Inferior parietal cortex (tissue), 1 donor: ENCODE measurements around the gene TDRD6.

ENCODE experiments used
- DNase-seq: peaks from one replicate; pipeline ENCODE4 v3.0.0-alpha.2; 2016; ENCODE audit errors: extremely low spot score

Gene TDRD6

DNA sequence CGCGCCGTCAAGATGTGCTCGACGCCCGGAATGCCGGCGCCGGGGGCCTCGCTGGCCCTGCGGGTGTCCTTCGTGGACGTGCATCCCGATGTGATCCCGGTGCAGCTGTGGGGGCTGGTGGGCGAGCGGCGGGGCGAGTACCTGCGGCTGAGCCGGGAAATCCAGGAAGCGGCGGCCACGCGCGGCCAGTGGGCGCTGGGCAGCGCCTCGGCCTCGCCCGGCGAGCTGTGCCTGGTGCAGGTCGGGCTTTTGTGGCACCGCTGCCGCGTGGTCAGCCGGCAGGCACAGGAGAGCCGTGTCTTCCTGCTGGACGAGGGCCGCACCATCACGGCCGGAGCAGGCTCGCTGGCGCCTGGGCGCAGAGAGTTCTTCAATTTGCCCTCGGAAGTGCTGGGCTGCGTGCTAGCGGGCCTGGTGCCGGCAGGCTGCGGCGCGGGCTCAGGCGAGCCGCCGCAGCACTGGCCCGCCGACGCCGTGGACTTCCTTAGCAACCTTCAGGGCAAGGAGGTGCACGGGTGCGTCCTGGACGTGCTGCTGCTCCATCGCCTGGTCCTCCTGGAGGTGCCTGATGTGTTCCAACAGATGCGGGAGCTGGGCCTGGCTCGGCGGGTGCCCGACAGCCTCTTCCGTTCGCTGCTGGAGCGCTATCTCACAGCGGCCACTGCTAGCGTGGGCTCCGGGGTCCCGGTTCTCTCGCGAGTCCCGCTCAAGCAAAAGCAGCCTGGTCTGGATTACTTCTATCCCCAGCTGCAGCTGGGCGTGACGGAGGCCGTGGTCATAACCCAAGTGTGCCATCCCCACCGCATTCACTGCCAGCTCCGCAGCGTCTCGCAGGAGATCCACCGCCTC is 656 bp downstream of the TDRD6 start:
- no peak for DNase-seq

DNA sequence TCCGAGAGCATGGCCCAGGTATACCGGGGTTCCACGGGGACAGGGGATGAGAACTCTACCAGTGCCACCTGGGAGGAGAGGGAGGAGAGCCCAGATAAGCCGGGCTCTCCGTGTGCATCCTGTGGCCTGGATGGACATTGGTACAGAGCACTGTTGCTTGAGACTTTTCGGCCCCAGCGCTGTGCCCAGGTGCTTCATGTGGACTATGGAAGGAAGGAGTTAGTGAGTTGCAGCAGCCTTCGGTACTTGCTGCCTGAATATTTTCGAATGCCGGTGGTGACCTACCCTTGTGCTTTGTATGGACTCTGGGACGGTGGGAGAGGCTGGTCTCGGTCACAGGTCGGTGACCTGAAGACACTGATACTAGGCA is 1.3 kb downstream of the TDRD6 start:
- no peak for DNase-seq

DNA sequence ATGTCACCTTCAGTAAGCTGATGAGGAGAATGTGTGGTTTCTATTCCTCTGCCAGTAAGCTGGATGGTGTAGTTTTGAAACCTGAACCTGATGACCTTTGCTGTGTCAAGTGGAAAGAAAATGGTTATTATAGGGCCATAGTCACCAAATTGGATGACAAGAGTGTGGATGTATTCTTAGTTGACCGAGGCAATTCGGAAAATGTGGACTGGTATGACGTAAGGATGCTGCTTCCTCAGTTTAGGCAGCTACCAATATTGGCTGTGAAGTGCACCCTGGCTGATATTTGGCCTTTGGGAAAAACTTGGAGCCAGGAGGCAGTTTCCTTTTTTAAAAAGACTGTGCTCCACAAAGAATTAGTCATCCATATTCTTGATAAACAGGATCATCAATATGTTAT is 2.0 kb downstream of the TDRD6 start:
- no peak for DNase-seq

DNA sequence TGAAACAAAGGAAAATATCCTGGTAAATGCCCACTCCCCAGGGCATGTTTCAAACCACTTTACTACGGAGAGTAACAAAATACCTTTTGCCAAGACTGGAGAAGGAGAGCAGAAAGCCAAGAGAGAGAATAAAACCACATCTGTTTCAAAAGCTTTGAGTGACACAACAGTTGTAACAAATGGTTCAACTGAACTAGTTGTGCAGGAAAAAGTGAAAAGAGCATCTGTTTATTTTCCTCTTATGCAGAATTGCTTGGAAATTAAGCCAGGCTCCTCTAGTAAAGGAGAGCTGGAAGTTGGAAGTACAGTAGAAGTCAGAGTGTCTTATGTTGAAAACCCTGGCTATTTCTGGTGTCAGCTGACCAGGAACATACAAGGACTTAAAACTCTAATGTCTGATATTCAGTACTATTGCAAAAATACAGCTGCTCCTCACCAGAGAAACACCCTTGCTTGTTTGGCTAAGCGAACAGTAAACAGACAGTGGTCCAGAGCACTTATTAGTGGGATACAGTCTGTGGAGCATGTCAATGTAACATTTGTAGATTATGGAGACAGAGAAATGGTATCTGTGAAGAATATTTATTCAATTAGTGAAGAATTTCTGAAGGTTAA is 2.6 kb downstream of the TDRD6 start:
- no peak for DNase-seq

DNA sequence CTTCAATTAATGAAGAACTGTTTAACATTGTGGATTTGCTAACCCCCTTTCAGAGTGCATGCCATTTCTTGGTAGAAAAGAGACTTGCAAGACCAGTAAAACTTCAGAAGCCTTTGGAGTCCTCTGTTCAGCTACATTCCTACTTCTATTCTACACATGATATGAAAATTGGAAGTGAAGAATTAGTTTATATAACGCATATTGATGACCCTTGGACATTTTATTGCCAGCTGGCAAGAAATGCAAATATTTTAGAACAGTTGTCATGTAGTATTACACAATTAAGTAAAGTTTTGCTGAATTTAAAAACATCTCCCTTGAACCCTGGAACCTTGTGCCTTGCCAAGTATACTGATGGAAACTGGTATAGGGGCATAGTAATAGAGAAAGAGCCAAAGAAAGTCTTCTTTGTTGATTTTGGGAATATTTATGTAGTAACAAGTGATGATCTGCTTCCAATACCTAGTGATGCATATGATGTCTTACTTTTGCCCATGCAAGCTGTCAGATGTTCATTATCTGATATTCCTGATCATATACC is 3.3 kb downstream of the TDRD6 start:
- no peak for DNase-seq

DNA sequence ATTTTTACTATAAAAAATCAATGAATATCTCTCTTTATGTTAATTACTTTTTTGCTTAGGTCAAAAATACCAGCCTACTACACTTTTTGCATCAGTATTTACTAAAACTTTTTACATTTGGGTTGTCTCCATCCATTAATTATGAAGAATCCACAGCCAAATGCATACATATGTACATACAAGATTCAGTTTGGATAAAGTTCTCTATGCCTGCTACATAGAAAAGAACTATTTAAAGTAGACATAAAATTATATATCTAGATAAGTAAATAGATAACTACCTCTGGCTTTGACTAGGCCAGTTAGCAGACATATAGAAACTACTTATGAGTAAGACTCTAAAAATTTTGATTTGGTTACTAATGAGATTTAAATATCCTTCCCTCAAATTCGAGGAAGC is 12.3 kb downstream of the TDRD6 start:
- DNase-seq = no peak

DNA sequence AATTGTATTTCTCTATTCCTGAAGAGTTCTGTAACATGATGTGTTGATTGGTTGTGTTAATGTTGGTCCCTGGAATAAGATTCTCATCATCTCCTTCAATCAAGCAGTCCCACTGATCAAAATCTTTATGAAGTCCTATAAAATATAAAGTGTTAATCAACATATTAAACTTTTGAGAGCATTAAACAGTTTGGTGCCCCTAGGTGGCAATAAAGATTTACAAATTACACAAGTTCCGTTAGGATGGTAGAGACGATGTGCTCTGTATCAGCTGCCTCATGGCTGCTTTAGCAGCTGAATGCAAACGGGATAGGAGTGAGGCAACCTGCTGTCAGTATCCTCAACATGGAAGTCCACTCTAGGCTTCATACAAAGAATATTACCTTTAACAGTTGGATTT is 16.9 kb downstream of the TDRD6 start:
- DNase-seq = peak; percentile 44

DNA sequence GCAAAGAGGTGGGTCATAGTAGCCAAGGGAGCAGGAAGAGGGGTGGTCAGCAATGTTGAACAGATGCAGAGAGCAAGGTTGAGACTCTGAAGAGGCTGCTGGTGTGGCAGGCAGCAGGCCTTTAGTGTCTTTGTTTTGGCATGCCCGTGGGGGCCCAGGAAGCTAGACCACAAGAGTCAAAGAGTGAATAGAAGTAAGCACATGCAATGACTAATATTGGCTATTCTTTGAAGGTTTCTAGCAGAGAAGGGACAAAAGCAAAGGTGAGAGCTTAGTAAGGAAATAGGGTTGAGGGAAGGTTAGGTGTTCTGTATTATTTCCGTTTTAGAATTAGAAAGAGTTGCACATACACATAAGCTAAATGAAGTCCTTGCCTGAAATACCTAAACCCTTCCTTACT is 18.8 kb downstream of the TDRD6 start:
- no peak for DNase-seq

DNA sequence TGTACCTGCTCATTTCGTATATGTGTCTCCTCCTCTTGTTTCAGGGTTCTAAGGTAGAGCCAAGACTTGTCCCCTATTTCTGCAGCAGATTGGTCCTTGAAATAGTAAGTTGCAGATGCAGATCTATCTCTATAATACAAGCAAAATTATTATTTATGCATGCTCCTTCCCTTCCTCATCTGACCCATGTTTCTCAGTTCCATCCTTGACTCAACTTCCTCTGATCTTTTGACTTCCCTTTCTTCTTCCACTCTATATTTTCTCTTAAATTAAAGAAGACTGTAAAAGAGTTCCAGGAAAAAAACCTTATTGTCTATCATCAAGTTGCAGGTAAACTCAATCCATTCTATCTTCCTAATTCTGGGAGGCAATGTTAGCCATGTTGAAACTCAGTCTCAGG is 23.8 kb downstream of the TDRD6 start:
- no peak for DNase-seq

DNA sequence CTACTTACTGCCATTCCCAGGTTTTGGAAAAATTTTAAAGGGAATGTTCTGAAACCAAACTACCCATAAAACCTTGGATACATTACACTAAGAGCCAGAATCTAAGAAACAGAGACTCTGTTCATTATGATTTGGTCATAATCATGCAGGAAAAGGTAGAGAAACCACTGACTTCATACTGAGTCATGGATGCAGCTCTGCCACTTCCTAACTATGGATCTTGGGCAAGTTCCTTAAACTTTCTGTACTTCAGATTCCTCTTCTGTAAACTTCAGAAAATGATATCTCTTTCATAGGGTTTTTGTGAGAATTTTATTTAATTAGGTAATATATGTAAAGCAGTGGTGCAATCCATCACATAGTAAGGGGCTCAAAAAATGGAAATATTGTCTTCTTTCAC is 27.5 kb downstream of the TDRD6 start:
- DNase-seq = no peak

DNA sequence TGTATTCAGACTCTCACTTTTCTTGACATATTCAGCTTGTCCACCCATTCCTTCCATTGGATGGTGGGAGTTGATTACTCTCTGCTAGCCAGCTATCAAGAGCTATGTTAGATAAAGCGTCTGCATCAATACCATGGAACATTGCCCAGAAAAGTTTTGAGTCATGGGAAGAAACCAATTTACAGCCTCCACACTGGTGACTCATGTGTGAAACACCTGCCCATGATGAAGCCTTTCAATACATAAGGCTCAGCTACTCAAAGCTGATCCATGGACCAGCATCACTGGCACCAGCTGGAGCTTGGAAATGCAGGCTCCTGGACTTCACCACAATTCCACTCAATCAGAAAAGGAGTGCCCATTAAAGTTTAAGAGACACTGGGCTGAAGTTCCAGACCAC is 31.4 kb downstream of the TDRD6 start:
- no peak for DNase-seq

DNA sequence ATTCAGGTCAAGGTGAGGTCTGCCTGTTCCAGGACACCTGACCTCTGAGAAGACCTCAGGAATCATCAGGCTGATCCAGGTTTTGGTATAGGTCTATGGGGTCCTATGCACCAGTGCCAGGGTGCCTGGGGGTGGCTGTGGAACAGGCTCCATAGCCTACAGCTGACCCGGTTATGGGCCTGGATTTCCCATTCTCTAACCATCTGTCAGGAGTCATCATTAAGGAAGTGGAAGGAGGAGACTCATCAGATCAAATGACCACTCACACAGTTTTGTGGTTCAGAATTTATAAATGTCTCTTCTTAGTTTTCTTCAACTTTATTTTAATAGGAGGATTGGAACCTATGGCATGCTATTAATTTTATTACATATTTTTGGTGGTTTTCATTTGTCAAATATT is 32.7 kb downstream of the TDRD6 start:
- DNase-seq = no peak

DNA sequence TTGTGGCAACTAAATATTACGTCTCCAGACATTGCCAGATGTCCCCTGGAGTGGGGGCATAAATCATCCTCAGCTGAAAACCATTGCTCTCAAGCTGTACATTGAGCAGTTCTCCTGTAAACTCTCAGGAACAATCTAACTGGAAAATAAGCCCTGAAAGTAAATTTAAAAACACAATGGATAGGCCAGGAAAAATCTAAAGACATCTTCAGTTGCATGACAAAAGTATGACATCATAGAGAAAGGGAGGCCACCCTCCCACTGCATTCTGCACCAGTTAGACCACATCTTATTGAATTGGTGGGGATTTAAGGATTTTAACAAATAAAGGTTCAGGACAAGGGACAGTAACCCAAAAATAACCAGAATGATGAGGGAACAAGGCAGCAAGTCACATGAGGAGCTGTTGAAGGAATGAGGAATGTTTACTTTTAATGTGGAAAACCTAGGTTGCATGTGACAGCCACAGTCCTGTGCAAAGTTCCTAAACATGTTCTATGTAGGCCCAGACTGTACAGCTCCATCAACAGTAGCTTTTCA is 42.2 kb downstream of the TDRD6 start:
- DNase-seq = no peak

DNA sequence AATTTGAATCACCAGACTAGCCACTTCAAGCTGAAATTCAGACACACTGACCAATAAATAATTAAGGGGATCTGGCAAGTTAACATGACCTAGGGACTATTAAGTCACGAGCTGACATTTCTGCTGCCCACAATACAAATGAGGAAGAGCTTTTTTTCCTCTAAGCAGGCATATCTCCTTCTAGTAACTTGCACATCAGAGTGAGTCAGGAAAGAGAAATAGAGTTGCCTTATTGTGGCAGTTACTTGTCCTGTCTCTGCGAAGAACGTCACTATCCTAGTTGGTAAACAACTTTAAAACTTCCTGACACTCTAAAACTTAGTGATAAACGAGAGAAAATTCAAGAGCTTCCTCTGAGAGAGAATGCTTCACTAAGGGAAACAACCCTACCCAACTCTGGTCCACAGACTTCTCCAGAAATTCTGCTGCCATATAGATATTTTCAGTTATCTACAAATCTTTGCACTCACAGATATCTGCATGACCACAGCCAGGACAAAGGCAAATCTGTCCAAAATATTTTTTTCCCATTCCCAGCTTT is 43.3 kb downstream of the TDRD6 start:
- DNase-seq = no peak

DNA sequence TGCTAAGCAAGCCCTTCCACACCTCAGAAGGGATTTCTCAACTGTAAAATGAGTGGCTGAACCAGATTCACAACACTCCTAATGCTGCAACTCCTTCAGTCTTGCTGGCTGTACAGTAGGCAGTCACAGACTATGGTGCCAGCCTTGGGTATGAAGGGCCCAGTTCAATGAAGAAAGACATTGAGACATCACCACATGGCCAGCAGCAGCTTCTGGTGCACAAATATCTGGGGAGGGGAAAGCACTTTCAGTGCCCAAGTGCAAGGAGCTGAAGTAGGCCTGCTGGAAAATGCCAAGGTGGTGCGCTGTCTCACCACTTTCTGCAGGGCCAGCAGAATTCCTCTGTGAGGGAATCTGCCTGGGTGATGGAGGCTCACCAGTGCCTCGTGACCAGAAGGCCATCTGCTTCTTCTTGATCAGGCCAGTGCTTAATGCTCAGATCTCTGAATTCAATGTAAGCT is 45.7 kb downstream of the TDRD6 start:
- peak; percentile 6 for DNase-seq

DNA sequence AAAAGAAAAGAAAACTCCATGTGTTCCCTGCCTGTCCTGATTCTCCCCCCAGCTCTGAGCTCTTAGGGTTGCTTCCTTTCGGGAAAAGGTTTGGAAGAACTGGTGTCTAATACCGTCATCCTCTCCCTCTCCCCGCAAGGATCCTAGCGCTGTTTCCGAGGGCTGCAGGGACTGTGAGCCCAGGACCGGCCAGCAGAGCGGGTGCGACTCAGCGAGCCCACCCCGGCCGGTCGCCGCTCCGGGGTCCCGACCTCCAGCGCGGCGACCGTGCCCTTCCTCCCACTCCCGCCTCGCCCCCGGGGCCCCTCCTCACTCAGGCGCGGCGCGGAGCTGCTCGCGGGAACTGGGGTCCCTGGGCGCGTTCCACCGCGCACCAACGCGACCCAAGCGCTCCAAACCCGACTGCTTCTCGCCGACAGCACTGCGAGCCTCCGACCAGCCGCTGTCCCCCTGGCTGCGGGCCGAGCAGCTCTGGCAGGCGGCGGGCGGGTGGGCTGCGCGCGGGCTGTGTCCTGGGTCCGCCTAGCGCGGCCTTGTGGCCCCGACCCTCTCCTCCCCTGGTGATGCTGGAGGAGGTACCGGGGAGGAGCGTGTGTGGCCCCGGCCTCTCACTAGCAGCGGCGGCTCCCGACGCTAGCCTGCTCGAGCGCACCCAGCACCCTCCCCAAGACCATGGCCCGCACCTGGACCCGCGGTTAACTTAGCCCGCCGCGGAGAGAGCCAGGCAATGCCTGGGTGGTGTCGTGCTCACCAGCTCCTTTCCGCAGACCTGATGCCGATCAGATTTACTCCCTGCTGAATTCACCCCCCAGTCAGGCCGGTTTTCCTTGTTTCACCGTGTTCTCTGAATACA is 47.4 kb downstream of the TDRD6 start, which contains the start of gene PLA2G7:
TSS of gene PLA2G7 (minus strand) at position 509 of the 853 bp plus-strand sequence. CDS start 12,484 bp downstream, outside the sequence.
- peak; percentile 17 for DNase-seq

DNA sequence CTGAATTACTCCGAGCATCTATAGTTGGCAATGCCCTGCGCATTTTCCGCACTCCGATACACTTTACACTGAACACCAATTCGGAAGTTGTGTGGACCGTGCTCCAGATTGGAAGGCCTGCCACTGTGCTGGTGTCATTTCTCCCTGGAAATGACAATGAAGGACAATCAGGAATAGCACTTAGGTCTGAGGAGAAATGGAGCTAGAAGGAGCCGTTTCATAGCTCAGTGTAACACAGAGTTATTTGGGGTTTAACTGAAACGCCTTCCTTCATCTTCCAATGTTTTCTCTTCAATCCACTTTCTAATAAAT is 48.0 kb downstream of the TDRD6 start:
- peak; percentile 27 for DNase-seq

DNA sequence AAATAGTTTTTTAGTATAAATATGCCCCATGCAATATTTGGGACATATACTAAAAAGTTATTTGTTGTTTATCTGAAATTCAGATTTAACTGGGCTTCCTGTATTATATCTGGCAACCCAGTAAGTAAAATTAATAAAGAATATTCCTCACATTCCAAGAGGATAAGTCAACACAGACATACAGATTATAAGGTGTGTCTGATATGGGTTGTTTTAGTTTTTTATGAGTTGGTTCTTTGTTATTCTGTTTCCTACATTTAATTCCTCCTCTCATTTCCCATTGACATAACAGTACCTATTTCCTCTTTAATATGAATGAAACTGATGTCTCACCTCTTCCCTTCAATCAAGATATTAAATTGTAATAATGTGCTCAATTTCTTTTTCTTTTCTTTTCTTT is 49.2 kb downstream of the TDRD6 start:
- DNase-seq = no peak

DNA sequence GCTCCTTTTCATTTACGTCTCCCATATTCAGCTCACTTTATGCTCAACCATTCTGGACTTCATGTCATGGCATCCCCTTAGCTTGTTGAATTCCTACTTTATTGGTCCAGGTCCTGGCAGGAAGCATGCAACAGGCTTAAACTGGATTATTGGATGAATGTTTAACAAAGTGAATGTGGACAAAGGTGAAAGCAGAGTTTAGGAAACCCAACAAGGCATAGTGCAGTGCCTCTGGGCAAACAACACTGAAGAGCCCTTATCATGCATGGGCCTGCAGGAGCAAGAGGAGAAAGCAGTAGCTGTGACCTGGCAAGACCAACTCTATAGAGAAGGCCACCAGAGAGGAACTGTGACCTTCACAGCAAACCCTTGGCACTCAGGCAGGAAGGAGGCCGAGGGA is 53.8 kb downstream of the TDRD6 start:
- DNase-seq = no peak

DNA sequence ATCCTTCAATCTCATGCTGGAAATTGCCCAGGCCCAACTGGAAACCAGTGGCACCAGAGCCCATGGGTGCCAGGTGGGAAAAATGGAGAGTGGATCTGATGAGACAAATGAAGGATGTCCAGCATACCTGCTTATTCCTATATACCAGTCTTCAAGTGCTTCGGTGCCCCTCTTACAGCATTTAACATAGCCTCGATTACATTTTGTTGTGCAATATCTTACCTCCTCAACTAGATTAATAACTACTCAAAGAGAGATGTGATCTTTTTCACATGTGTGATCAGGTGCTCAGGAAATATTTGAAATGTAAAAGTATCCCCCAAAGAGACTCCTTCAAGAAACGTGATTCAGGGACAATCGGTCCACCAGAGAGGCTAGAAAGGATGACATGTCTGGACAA is 54.2 kb downstream of the TDRD6 start:
- DNase-seq = no peak

DNA sequence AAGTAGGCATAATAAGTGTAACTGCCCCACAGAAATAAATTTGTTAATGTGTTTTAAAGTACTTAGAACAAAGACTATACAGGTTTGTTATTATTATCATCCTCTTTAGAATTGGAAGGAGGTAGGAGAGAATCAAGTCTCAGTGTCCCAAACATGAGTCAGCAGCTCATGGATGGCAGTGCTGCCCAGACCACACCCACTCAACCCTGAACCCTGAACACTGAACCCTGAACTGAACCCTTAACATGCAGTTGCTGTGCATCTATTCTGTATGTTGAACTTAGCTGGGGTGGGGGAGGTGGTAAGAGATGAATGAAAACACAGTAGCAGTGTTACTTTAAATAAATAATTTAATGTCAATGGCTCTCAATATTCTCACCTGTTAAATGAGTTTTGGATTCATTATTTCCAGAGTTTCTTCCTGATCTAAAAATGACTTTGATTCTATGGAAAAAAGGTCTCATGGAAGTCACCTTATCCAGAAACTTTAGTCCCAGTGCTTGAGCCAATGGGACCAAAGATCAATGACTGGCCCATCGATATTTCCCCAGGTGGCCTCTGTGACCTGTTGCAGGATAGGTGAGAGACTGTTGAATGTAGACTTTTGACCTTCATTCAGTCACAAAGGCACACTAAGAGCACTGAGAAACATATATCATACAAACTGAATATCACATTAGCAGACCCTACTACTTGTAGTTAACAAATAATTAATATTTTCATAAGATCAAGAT is 55.9 kb downstream of the TDRD6 start:
- no peak for DNase-seq
